PC-3 (cell line): ENCODE results near the gene AGTR1.

Experiments
- EZH2phosphoT487 ChIP-seq: fragments of 300-600 bp; sonication (generic); IDR thresholded peaks from 2 replicates; pipeline ENCODE4 v1.6.1; 2018; ENCODE audit warnings: mild to moderate bottlenecking, antibody characterized with exemption, low read length, borderline replicate concordance
- TF ChIP-seq, protein P1 (sequence below): fragments of 300-600 bp; sonication (generic); conservative IDR thresholded peaks from 2 replicates; pipeline ENCODE4 v1.5.1; 2017; ENCODE audit warnings: antibody characterized with exemption, low read depth, mild to moderate bottlenecking, low read length

DNA sequence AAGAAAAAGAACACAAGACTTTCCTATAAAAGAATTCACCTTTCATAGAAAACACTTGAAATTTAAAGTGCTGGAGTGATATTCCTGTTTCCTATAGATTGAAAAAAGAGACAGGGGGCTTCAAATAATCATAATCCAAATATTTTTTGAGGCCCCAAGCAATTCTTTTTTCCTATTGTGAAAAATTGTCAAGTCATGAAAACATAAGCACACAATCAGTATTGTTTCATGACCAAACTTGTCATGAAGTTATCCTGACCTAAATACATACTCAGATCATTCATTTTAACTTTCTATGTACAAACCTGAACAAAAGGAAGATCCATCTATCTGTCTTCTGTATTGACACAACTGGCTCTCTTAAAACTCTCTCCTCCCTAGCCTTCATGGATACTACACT is 57.9 kb downstream of the AGTR1 start:
- no peak for TF ChIP-seq EZH2phosphoT487
- TF ChIP-seq, protein P1, sequence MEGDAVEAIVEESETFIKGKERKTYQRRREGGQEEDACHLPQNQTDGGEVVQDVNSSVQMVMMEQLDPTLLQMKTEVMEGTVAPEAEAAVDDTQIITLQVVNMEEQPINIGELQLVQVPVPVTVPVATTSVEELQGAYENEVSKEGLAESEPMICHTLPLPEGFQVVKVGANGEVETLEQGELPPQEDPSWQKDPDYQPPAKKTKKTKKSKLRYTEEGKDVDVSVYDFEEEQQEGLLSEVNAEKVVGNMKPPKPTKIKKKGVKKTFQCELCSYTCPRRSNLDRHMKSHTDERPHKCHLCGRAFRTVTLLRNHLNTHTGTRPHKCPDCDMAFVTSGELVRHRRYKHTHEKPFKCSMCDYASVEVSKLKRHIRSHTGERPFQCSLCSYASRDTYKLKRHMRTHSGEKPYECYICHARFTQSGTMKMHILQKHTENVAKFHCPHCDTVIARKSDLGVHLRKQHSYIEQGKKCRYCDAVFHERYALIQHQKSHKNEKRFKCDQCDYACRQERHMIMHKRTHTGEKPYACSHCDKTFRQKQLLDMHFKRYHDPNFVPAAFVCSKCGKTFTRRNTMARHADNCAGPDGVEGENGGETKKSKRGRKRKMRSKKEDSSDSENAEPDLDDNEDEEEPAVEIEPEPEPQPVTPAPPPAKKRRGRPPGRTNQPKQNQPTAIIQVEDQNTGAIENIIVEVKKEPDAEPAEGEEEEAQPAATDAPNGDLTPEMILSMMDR = no peak
